DMS153 (cell line): ENCODE measurements around the gene RAC2.

Experiments
- DNase-seq: peaks from one replicate; lab custom pipeline; 2025; lab: John Stamatoyannopoulos, UW

The RAC2 gene

DNA sequence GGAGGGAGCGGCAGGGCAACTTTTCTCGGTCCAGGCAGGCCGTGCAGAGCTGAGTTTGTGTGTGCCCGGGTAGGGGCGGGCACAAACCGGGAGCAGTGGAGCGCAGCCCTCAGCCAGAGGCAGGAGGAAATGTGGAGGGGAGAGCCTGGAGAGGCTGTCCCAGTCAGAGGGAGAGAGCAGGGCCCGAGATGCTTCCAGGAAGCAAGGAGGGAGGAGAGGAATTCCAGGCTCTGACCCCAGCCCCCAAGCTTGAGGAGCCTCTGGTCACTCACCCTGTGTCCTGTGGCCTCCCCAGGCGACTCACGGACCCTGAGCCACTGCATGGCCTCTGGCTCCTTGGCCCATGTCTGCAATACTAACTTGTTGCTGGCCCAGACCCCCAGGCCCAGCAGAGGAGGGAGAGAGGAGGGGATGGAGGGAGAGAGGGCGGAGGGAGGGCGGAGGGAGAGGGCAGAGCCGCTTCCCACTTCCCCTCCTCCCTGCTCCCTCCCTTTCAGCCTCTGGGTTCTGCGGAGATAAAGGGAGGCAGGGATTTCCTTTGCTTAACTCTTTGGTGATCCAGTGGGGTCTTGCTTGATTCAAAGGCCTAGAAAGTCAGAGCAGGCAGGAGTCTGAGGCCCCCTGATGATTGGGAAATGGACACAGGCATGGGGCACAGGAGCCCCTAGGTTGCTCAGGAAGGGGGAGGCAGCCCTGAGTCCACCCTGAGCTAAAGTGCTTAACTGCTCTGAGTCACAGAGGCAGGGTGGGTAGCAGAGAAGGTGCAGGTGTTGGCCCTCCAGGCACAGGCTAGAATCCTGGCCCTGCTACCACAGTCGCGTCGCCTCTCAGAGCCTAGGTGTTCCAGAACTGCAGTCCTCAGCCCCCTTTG is 55.9 kb downstream of the RAC2 start, which contains the start of gene C1QTNF6:
Gene C1QTNF6, minus strand, starts transcription at position 357 of the 871 bp plus-strand sequence. Its CDS starts 34 bp downstream, at position 323.
- DNase-seq = peak; percentile 38

GRCh38 chr22:37187552-37187890 is 56.5 kb downstream of the RAC2 start:
- peak; percentile 38 for DNase-seq

GRCh38 chr22:37186997-37187522 is 57.0 kb downstream of the RAC2 start:
- DNase-seq = no peak

DNA sequence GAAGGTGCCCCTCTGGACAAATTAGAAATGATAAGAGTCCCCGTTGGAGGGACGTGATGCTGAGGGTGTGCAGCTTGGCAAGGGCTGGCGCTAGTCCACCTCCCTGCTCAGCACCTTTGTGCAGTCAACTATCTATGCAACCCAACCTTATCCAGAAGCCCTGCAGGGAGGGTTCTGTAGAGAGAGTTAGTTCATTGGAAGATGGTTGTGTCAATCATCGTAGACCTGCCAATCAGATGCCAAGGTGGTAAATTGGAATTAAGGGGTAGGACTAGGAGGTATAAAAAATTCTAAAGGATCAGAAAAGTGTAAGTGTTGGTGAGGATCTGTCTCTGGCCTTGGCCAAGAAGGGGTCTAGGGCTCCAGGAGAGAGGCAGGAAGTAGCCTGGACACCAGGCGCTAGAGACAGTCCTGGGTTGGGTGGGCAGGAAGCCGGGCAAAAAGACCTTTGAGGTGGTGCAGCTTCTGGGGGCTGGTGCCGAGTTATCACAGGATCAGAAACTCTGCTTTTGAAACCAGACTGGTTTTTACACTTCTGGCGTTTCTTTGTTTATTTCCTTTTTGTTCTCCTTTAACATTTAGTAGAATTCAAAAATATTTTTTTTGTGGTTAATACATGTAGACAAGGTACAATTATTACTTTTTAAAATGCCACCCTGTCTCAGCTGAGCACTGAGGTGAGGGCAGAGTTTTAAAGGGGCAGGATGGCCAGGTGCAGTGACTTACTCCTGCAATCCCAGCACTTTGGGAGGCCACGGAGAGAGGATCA is 57.7 kb downstream of the RAC2 start:
- DNase-seq = peak; percentile 77

GRCh38 chr22:37185646-37186227 is 58.3 kb downstream of the RAC2 start:
- DNase-seq = no peak

- DNase-seq = no peak
These were observed 59.1 kb downstream of the RAC2 start for GRCh38 chr22:37184816-37185541.

GRCh38 chr22:37184380-37184755 is 59.7 kb downstream of the RAC2 start:
- no peak for DNase-seq

- no peak for DNase-seq
These were observed 60.4 kb downstream of the RAC2 start for GRCh38 chr22:37183432-37184379.

- no peak for DNase-seq
These were observed 61.2 kb downstream of the RAC2 start for GRCh38 chr22:37182949-37183245.

GRCh38 chr22:37182101-37182948 is 61.7 kb downstream of the RAC2 start:
- DNase-seq = no peak

DNA sequence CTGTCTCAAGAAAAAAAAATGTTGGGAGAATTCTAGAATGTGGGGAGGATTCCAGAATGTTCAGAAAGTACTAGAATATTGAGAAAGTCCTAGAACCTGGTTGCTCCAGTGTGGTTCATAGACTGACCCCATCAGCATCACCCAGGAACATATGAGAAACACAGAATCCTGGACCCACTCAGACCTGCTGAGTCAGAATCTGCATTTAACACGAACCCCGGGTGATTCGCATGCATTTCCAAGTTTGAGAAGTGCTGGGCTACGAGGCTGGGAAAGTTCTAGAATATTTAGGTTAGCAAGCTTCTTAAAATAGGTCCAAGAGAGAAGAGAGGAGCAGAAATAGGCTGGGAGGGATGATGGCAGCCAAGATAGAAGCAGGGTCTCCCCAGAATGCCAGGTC is 62.4 kb downstream of the RAC2 start:
- no peak for DNase-seq

DNA sequence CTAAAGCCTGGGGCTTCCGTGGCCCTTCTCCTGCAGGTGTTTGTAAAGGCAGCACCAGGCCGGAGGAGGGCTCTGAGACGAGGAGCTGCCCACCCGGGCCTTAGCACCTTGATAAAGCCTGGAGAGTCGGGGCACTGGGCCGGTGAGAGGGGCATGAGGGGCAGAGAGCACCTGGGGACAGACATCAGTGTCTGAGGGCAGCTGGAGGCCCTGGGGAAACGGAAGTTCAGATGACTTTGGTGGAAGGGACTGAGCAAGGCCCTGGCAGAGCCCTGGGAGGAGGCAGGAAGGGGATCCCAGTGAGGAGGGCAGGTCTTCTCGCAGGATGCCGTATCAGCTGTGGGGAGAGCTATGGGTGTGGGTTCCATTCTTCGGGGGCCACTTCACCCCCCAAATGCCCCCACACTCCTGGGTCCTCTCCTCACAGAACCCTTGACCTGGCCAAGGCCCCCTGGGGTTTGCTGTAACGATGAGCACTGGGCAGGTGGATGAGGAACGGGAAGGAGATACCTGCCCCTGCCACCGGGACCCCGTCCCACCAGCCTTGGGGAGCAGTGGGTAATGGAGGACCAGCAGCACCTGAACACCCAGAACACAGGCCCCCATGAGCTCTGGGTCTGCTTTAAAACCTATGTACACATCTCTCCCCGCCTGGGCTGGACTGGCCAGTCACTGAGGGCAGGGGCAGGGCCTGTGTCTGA is 63.4 kb downstream of the RAC2 start:
- no peak for DNase-seq

DNA sequence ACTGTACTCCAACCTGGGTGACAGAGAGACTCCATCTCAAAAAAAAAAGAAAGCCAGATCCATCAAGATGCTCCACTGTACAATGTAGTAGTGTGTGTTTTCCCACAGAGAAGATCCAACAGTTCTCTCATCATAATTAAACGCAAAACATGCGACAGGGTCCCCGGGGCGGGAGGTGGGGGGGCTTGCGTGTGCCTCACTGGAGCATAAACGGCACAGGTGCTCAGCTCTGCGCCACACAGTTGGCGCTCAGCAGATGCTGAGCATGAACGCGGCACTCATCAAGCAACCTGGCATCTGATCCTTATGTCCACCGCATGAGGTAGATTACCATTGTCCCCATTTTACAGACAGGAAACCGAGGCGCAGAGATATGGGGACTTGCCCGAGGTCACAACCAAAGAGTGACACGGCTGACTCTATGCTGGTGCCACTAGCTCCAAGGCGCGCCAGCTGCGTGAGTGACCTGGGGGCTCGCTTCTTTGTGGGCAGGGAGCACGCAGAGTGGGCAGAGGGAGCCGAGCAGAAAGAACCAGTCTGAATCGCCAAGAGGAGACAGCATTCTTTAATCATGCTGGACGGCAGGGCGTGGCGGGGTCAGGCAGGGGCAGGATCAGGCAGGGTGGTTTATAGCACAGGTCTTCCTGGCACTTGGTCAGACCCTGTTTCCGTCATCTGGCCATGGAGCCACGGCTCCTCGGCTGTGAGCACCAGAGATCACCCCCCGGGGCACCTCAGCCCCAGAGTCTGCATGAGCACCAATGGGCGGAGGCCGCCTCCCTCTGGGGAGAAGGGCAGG is 64.2 kb downstream of the RAC2 start:
- DNase-seq = no peak

DNA sequence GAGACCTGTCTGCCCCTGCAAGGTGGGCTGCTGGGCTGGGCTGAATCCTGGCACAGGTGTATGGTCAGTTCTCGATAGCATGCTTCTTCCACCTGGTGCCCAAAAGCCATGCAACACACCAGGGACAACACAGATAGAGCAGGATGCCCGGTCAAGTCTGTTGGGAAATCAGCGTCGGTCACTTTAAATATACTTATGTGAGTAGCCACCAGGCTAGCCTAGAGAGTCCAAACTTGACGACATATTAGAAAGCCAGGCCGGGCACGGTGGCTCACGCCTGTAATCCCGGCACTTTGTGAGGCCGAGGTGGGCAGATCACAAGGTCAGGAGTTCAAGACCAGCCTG is 65.0 kb downstream of the RAC2 start:
- no peak for DNase-seq

GRCh38 chr22:37178350-37179125 is 65.5 kb downstream of the RAC2 start:
- no peak for DNase-seq

DNA sequence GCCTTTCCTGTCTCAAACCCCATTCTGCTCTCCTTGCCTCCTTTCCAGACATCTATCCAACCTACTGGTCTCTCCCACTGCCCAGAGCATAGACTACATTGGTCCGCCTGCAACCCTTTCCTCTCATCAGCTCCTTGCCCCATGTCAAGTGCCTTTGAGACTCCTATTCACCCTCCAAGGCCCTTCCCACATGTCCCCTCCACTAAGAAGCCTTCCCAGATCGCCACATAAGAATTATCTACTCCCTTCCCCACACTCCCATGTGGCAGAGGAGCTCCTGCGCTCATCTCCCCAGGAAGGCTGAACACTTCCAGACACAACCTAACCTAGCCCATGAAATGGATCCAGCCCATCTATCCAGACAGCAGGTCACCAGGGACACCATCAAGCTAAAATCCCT is 66.3 kb downstream of the RAC2 start:
- DNase-seq = no peak

DNA sequence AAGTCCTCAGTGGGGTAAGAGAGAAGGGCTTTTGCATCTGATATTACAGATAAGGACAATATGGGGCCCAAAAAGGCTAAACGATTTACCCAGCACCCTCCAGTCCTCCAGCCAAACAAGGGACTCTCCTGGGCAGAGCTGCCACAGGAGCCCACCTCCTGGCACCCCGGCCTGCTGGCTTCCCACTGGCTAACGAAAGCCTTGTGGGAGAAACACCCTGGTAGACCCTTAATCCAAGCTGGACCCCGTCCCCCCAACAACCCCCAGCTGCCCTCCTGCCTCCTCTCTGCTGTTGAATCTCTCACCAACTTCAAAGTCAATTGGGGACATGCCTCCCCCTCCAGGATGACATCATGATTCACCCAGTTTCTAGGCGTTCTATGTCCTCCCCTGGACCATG is 66.8 kb downstream of the RAC2 start:
- DNase-seq = no peak

- DNase-seq = no peak
These were observed 67.5 kb downstream of the RAC2 start for GRCh38 chr22:37176464-37177061.
